HG03521 (cell line): ENCODE results near the gene DAAM1.

Experiments
- ATAC-seq: cut with Tn5 transposase; IDR thresholded peaks from one replicate; pipeline ENCODE4 v1.9.1; 2021; ENCODE audit warnings: mild to moderate bottlenecking, moderate library complexity; ENCODE audit not compliant: unreplicated experiment

Gene DAAM1

DNA sequence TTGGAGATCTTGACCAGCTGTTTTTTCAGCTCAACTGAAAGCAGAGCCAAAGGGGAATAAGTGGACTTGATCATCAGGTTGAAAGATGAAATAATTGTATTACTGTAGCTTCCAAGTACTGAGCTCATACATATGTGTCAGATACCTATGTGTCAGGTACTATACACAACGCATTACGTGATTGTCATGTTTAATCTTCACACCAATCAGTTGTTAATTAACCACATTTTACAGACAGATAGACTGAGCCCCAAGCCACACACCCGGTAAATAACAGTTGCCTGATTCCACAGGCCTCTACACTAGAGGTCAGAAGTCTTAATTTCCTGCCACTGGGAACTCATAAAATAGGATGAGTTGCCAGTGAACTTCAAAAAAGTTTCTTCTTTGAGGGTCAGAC lies 148.2 kb downstream of the DAAM1 start:
- ATAC-seq: no peak

DNA sequence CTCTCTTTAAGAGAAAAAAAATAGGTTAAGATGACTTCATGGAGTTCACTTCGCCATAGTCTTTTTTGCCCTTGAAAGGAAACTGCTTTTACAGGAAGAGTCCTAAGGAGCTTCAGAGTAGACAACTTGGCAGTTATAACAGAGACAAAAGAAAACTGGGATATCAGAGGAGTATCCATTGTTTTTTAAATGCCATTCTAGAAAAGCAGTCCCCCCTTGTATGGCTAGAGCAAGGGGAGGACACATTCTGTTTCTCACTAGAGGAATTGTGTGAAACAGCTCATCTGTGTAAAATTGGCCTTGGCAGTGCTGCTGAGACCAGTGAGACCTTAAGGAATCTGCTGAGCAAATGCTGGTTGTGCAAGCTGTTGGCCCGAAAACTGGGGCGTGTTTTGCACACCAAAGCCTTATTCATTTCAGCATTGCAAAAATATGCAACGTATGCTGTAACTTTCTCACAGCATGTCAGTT lies 148.7 kb downstream of the DAAM1 start:
- no peak for ATAC-seq

DNA sequence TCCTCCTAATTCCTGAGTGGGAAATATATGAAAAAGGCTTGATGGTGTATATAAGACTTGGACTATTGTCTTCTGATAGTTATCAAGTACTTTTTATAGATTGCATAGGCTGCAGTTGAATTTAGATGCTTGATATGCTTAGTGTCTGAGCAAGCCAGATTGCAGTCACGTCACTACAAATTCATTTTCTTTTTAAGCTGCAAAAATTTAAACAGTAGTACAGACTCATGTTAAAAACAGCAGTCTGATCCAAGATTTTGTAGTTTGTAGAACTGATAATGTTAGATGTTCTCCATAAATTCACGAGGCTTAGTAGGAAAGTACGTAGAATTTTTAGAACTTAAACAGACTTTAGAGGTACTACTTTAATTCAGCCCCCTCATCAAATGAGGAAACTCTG lies 150.3 kb downstream of the DAAM1 start:
- ATAC-seq: no peak

DNA sequence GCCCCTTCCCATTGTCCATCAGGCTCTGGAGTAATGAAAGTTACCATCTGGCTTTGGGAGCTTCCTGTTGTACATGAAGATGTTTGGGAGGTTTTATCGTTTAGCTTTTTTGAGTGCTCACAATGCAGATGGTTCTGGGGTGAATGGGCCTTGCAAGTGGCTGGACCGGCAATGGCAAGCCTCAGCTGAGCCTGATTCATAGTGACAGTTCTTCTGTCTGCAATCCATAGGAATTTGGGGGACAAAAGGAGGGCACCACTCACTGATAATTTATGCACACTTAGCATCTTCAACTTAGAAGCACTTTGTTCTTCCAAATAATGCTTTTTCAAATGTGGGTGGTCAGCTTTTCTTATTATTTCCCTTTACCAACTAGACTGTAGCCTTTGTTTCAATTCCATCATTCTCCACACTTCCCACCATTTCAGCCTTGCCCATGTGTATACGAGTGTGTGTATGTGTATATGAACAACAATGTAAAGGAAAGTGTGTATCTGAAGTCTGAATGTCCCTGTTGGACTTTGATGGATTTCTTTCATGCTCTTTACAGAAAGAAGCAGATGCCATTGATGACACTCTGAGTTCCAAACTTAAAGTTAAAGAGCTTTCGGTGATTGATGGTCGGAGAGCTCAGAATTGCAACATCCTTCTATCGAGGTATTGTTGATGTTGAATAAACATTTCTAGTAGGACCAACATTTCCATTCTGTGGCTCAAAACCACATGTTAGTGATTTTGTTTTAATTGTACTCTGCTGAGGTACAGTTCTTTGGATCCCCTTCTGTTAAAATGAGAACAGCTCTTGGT lies 151.3 kb downstream of the DAAM1 start:
- no peak for ATAC-seq

DNA sequence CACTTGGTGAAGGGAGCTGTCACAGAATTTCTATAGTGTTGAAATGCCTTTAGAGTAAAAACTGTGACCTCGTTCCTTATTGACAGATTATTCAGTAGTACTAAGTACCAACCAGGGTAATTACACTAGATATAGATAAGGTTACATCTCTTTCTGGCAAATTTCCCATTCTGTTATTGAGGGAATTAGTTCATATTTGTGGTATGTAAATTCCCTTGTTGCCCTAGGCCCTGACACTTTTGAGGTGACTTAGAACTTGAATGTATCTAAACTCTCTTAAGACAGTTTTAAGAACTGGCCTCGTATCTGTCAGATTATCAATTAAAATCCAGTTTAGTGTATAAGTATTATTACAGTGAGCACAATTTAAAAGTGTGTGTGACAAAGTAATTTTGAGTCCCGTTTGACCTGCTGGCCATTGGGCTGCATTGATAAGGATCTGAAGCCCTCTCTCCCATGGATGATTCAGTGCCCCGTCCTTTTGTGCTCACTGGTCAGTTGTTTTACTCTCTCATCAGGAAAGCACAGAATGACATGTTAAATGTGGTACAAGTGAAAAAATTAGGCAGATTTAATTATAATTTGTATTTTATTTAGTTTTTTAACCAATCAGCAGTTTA lies 153.5 kb downstream of the DAAM1 start:
- ATAC-seq: no peak

DNA sequence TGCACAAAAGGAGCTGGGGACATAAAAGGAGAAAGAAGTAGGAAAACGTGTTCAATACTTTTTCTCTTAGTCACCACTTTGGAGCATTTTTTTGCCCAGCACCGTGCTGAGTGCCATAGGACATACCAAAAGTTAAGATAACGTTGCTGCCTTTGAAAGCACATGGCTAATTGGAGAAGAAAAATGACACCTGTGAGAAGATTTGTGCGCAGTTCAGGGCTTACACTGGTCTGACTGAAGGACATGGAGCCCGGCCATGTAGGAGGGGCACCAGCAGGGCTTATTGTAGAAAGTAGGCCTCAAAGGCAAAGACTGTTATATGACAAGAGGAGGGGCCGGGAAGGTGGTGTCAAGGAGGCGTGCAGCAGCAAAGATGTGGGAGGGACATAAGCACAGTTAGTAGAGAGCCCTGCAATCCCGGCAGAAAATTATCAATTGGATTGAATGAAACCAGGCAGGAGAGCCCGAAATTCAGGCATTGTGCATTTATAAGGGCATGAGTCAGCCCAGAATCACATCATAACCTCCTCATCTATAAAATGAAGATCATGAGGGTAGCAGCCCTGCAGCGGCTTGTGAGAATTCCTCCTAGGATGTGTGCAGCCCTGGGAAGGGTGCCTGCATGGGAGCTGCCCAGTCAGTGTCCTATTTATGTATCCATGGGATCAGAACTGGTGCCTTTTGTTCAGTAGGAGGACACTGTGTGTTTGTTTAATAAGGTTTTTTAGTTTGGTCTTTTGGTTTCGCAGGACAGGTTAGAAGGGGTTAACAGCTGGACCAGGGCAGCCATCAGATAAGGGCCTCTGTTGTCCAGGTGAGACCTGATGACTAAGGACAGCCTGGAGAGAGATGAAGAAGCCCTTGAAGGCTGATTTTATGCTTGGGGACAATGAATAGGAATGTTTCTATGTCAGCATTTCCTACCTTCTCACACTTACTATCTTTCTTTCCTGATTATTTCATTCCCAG lies 154.3 kb downstream of the DAAM1 start:
- ATAC-seq: no peak

DNA sequence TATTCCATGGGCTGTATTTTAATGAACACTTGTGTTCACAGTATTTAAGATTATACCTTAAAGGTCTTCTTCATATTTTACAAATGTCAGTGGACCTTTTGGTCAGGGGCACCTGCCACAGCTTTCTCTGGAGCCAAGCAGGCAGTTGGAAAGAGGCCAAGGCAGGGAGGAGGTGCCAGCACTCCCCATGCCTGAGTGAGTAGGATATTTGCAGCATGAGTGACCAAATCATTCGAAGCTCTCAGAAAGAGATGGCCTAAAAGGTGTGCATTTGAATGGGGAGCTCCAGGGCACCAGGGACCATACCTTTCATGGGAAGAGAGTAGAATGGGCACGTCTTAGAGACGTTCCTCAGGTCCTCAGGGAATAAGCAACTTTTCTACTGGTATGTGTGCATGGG lies 155.1 kb downstream of the DAAM1 start:
- no peak for ATAC-seq

DNA sequence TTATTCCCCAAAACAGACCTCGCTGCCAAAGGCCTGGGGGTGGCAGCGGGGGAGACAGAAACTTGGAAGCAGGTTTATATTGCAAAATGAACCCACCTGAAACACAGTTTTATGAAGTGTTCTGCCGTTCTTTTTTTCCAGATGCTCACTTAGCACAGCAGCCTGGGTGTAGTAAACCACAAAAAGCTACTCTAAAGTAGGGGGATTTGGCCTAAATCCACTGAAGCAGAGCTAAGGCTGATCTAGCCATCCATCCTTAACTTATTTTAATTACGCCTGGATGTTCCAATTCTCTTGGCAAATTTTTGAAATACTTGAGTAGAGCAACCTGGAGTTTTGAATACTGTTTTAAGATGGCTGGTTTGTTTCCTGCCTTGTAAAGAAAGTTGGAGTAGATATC lies 155.5 kb downstream of the DAAM1 start:
- ATAC-seq: no peak

DNA sequence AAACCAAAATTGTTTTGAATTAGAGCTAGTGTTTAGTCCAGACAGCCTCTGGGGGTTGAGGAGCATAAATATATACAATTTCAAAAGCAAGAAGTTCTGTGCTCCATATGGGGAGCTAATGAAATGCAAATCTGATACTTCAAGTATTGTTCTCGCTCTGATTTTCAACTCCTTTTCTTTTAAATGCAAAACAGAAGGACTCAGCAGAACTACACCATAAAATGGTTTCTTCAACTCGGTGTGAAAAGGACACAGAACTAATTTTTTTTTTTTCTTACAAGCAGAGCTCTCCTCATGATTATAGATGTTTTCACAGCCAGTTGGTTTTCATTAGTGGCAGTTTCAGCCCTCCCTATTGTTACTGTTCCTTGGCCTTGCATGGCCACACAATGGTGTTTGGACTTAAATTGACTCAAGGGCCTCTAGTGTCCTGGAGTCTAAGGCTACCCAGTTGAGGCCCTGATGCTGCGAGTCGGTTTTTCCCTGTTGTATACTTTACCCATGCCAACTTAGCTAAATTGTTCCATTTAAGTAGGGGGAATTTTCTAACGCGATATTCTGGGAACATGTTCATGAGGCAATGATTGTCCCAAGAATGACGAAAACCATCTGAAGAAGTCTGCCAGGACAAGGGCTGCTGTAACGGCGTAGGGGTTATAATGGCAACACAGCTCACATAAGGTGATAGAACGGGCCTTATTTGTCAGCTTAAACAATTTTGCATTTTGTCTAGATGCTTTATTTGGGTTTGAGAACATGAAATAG lies 156.4 kb downstream of the DAAM1 start:
- no peak for ATAC-seq

DNA sequence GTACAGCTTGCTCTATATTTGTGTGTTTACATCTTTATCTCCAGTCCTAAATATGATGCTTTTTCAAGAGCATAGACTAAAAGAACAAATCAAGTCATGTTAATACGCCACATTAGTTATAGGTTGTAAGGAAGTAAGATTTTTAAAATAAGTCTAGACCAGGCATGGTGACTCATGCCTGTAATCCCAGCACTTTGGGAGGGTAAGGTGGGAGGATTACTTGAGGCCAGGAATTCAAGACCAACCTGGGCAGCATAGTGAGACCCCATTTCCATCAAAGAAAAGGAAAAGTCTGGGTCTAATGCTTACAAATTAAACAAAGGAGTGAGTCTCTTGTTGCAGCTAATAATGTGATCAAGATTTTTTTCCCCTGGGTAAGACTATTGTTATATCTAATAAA lies 157.9 kb downstream of the DAAM1 start:
- ATAC-seq: no peak

DNA sequence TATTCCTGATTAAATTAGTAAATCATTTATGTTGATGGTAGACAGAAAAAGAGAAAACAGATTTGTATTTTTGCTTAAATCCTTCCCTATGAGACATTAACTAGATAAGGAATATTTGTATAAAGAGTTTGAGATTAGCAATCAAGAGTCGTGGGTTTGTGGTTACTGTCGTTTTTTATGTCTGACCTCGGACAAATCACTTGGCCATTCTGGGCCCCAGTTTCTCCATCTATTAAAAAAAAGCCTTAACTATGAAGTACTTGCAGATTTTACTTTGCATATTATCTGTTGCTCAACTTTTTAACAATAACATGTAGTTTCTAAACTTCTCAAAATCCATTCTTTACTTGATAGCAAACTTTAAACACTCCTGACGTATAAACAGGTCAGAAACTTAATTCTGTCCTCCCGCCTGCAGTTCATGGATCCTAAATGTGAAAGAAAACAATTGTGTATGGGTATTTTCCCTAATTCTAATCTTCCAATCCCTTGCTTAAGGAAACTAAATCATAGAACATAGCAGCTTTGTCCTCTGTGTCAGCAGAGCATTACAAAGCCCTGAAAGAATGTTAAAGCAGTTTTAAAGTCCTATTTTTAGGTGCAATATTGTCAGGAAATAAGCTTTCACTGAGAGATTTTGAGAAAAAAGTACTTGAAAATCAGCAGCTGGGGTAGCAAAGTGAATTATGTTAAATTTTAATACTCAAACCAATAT lies 158.5 kb downstream of the DAAM1 start:
- no peak for ATAC-seq

DNA sequence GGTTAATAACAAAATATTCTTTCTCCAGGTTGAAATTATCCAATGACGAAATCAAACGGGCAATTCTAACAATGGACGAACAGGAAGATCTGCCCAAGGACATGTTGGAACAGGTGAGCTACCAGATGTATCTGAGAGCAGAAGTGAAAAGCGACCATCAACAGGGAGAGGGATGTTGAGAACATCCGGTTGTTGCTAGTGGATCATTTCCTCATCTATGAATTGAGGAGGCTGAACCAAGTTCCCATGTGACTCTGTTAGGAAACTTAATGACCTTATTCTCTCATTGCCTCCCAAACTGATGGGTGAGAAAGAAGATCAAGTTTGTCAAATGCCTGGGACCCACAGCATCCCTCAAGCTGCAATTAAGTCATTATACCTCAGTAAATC lies 159.0 kb downstream of the DAAM1 start:
- no peak for ATAC-seq

DNA sequence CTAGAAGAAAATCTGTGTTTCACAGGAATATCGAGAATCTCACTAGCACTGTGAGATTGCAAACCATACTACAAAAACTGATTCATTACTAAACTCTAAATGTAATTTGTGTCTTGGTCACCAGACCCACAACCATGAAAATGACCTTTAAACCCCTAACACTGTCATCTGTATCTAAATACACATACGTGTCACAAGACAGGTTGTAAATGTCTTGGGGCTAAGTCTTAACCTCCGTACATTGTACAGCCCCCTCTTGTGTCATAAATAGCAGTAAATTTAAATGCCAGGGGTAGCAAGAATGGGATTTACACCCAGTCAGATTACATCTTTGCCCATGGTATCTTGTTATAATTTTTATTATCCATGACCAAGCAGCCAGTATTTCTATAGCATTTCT lies 159.4 kb downstream of the DAAM1 start:
- no peak for ATAC-seq

DNA sequence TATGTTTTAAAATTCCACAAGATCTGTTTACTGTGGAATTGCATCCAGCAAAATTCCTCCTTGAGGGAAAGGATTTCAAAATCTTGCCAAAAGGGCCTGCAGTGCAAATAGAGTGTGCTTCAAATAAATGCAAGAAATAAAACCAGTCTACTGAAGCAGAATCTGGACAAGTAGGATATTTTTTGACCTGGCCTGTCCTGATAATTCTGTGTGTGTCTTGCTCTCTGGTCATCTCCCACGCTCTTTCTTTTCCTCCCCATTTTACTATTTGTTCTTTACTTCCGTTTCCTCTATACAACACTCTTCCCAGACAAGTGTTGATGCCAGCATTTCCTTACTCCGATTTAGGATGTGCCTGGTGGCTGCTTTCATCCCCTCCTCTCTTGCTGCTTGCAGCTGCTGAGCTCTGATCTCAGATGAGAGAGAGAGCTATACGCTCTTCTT lies 160.8 kb downstream of the DAAM1 start:
- ATAC-seq: no peak

DNA sequence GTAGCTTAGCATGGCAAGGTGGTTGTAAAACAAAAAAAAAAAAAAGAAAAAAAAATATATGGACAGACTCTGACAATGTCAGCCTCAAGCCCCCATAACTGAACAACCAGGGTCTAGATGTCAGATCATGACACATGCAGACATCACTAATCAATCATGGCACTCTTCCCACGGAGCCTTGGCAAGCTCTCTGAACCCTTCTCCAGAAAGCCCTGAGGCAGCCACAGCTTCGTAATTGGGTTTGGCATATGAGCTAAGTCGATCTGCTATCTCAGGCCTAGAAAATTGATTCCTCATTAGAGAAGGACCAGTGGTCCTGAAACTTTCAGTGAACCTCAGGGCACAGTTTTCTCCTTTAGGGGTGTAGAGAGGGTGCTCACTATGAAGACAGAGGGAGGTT lies 164.5 kb downstream of the DAAM1 start:
- ATAC-seq: no peak

DNA sequence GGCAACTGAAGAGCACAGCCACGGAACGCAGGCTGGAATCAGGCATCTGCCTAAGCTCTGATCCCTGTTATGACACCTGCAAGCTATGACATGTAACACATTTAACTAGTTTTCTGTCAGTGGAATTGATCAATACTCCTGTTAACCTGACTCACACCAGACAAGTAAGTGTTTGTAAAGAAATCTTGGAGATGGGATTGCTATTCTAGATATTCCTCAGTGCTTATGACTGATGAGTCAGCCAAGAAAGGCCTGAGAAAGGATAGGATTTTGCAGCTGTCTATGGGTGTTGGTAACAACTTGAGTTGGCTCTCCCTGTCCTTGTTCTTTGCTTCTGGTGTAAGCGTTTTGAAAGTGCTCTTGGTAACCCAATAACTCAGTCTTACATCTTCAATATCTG lies 166.2 kb downstream of the DAAM1 start:
- ATAC-seq: no peak

DNA sequence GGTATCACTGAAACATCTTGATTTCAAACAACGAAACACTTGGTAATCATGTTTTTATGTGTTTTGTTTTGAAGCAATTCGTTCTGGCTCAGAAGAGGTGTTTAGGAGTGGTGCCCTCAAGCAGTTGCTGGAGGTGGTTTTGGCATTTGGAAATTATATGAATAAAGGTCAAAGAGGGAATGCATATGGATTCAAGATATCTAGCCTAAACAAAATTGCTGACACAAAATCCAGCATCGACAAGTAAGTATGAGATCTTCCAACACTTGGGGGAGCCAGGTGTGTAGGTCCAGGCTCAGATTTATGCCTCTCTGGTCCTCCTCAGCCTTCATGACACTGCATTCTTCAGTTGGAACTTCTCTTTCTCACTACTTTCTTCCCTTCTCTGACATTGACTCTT lies 166.6 kb downstream of the DAAM1 start:
- no peak for ATAC-seq

DNA sequence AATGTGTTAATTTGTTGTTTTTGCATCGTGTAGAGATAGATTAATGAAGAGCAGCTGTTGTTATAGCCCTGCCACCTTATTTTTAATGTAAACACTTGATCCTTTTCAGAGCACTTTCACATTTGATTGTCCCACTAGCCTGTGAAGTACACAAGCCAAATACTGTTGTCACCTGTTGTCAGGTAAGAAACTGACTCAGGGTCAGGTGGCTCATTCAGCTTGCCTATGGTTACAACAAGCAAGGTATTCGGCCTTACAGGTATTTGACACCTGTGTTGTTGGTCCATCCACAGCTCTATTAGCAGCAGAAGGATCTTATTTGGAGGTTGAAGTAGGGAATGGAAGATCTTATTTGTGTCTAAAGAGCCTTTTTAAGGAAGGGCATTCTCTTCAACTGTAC lies 167.8 kb downstream of the DAAM1 start:
- peak; percentile 61 for ATAC-seq

DNA sequence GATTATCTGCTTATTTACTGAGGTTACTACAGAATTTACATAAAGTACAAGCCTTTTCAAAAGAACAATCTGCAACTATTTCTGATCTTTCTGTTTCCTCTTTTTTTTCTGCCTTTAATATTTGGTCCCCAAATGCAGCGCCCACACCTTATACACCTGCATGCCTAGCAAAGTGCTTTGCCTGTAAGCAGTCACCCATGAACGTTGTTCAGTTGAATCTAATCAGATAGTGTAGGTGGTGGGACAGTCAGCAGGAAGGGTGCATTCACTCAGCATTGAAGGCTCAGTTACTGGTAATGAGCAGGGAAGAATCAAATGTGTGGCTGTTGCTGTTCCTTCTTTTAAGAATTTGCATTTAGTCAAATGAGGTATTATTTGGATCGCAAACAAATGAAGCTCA lies 168.3 kb downstream of the DAAM1 start:
- peak; percentile 35 for ATAC-seq

DNA sequence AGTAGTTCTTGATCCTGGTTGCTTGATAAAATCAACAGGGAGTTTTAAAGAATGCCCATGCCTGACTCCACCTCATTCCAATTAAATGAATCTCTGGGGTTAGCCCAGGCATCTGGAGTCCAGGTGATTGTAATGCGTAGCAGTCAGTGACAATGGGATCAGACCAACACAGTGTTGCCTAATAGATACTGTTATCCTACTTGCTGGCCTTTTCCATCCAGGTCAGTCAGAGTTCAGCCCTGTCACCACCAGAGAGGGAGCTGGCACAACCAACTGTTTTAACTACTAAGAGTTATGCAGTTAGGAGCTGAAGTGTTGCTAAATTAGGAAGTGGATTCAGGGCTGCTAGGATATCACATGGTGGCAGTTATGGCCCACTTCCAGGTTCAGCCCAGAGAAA lies 169.6 kb downstream of the DAAM1 start:
- ATAC-seq: no peak
